HepG2 (cell line): Measurements from ENCODE around the gene ADARB2. TPM values are rescaled to one million over a fixed set of nuclear protein-coding genes. Genes with fewer than 3 reads are reported as not detected.

Source experiments
- ATAC-seq: fragments of 200-7000 bp; cut with Tn5 transposase; 3 replicates; pipeline ENCODE4 v1.9.1; 2020; ENCODE audit warnings: mild to moderate bottlenecking, moderate library complexity
- BruUV-seq: library from RNA; stranded (reverse); fragments of 400-500 nt; replicated peaks from 2 replicates; lab custom pipeline; 2021; lab: Mats Ljungman, UMichigan
- CTCF ChIA-PET: fragments of 300-600 bp; formaldehyde crosslinking; extraction: SDS; loops from one replicate; lab custom pipeline; 2021; ENCODE audit warnings: low total read pairs, inconsistent platforms, low intra/inter-chr PET ratio; lab: Yijun Ruan, JAX
- POLR2A ChIA-PET: fragments of 350-600 bp; sonication (Branson Sonifier 250); formaldehyde crosslinking; loops from one replicate; lab custom pipeline; 2020; ENCODE audit warnings: antibody characterized with exemption, inconsistent platforms; lab: Yijun Ruan, JAX
- DNase-seq: peaks from one replicate; pipeline ENCODE4 v3.0.0-alpha.2; 2015; ENCODE audit warnings: low spot score
- FAIRE-seq: peaks from 3 replicates; lab custom pipeline; 2011; peaks lifted over from hg19 to GRCh38; lab: Jason Lieb, UNC
- H2AFZ ChIP-seq: one replicate; pipeline ENCODE4 v1.6.1; 2011; ENCODE audit warnings: low read length, inconsistent platforms
- H3K27ac ChIP-seq: fragments of 300-600 bp; 3 replicates; pipeline ENCODE4 v1.8.0; 2011; ENCODE audit warnings: mixed run types, mild to moderate bottlenecking, mixed read lengths, low read length, inconsistent platforms; ENCODE audit not compliant: insufficient read depth; ENCODE audit errors: extremely low read length
- H3K27me3 ChIP-seq, 2 experiments: fragments of 200-600 bp in 1 of 2; 2 replicates in 1 of 2; 3 replicates in 1 of 2; pipeline versions ENCODE4 v1.6.0 to v1.8.0; 2011; ENCODE audit warnings: low read length in 2 of 2, mild to moderate bottlenecking in 2 of 2, moderate library complexity in 2 of 2, inconsistent platforms in 1 of 2; ENCODE audit not compliant: insufficient read depth in 2 of 2, control insufficient read depth in 1 of 2
- H3K36me3 ChIP-seq, 2 experiments: fragments of 200-600 bp in 1 of 2; replicated peaks in 1 of 2; 2 replicates in 1 of 2; 3 replicates in 1 of 2; pipeline versions ENCODE4 v1.5.1 to v1.8.0; 2011; ENCODE audit warnings: low read length in 2 of 2, inconsistent platforms in 1 of 2; ENCODE audit not compliant: insufficient read depth in 2 of 2, control insufficient read depth in 1 of 2
- H3K4me1 ChIP-seq: 2 replicates; pipeline ENCODE4 v1.5.1; 2012; ENCODE audit warnings: low read length, inconsistent platforms; ENCODE audit not compliant: insufficient read depth
- H3K4me2 ChIP-seq: 2 replicates; pipeline ENCODE4 v1.6.0; 2011; ENCODE audit warnings: low read depth, low read length, inconsistent platforms
- H3K4me3 ChIP-seq, 3 experiments: fragments of 200-600 bp in 1 of 3; sonication (generic), shearing (Covaris generic) in 1 of 3; replicated peaks in 1 of 3; 2 replicates each; pipeline ENCODE4 v1.5.1; 2011 to 2016; ENCODE audit warnings: low read length in 3 of 3, inconsistent platforms in 2 of 3, low read depth in 2 of 3, mild to moderate bottlenecking in 2 of 3, control low read depth in 1 of 3, mixed read lengths in 1 of 3; ENCODE audit not compliant: insufficient read depth in 1 of 3
- H3K79me2 ChIP-seq: one replicate; pipeline ENCODE4 v1.6.1; 2011; ENCODE audit warnings: low read length, inconsistent platforms; ENCODE audit not compliant: insufficient read depth
- H3K9ac ChIP-seq: 2 replicates; pipeline ENCODE4 v1.6.0; 2011; ENCODE audit warnings: mild to moderate bottlenecking, low read depth, low read length, inconsistent platforms; ENCODE audit not compliant: insufficient read depth
- H3K9me3 ChIP-seq: 2 replicates; pipeline ENCODE4 v1.5.1; 2012; ENCODE audit warnings: mild to moderate bottlenecking, low read length
- H4K20me1 ChIP-seq: 2 replicates; pipeline ENCODE4 v1.6.0; 2011; ENCODE audit warnings: inconsistent platforms, mild to moderate bottlenecking, low read length, moderate library complexity; ENCODE audit not compliant: insufficient read depth
- ZBTB3 ChIP-seq: sonication (generic); formaldehyde crosslinking; IDR thresholded peaks from 2 replicates; pipeline ENCODE4 v1.4.0; 2020; ENCODE audit warnings: low read depth, mild to moderate bottlenecking, moderate library complexity, missing genetic modification reagents, borderline replicate concordance
- WGBS: methylation state at CpG from one replicate; pipeline ENCODE4 v1.1.6; 2017; ENCODE audit warnings: low lambda C conversion rate; 5-methylcytosine and 5-hydroxymethylcytosine counted together
- in situ Hi-C: cut with HindIII; loops from 2 replicates; pipeline ENCODE4 v1.10.0; 2017; ENCODE audit warnings: low pct_unique_long_range_greater_than_20kb; ENCODE audit not compliant: extremely low pct_ligation_motif_present
- intact Hi-C: fragments of 100-400 bp; cut with micrococcal nuclease; formaldehyde crosslinking; loops from one replicate; pipeline ENCODE4 v1.10.0; 2022; ENCODE audit not compliant: unreplicated experiment
- polyA plus RNA-seq, 8 experiments: library from polyadenylated mRNA; depleted of rRNA in 3 of 8; stranded (reverse) in 7 of 8; unstranded in 1 of 8; fragments of >200 nt; fragmentation: Illumina TruSeq in 4 of 8; extraction: Trizol in 4 of 8; gene quantifications; 2 replicates each; pipeline versions ENCODE4 v1.2.1 to v1.2.3, GENCODE V29; 2011 to 2016; ENCODE audit warnings: low read depth in 4 of 8, missing spikeins in 1 of 8, mixed read lengths in 1 of 8; ENCODE audit not compliant: insufficient read depth in 1 of 8
- total RNA-seq, 5 experiments: library from RNA; depleted of rRNA; stranded (reverse); fragments of >200 nt; fragmentation: Illumina TruSeq; extraction: Trizol; gene quantifications; 2 replicates each; pipeline ENCODE4 v1.2.3, GENCODE V29; 2016; ENCODE audit warnings: low read depth in 1 of 5
- TF ChIP-seq, protein P1 (sequence below): IDR thresholded peaks from 2 replicates; pipeline ENCODE4 v1.6.1; 2016
- TF ChIP-seq, protein P2 (sequence below): sonication (generic); formaldehyde crosslinking; IDR thresholded peaks from 2 replicates; pipeline ENCODE4 v1.5.0; 2020; ENCODE audit warnings: missing genetic modification reagents
- TF ChIP-seq, protein P3 (sequence below): sonication (generic); formaldehyde crosslinking; IDR thresholded peaks from 2 replicates; pipeline ENCODE4 v1.5.0; 2020; ENCODE audit warnings: missing genetic modification reagents

ADARB2 gene
- total and polyA plus RNA-seq, 2 of the 13 experiments (the other 11 are each of a cell fraction or from before 2014, with no cell fraction given) = not detected

DNA sequence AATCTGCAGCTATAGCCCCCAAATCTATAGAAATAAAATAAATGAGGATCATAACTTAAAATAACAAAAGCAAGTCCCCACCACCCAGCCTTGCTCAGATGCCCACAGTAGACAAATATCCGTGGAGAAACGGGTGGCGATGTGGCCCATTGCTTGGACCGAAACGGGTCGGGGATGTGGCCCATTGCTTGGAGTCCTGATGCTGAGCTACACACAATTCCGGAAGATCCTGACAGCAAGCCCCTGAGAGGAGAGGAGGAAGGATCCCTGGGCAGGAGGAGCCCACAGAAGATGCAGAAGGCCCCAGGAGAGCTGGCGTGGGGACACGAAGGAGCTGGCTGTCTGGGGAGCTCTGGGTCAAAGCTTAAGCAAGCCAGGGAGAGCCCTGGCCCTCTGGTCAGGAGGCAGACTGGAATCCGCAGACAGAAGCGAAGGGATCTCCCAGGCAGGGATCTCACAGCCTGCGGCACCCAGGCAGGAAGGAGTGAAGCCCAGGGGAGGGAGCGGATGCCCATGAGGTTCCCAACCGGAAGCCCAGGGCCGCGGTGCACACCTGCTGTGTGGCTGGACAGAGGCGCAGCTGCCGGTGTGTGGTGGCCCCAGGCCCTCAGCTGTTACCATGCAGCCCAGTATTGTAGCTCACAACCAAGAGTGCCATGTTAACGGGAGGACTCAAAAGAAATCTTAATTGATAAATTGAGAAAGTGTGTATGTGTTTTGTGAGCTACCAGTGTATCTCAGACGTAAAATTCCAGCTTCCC lies 138.8 kb downstream of the ADARB2 start:
- H2AFZ ChIP-seq = no peak overlapping the region
- no peaks in the 10 kb centered on the region for H3K36me3 ChIP-seq
- BruUV-seq = no TSS peak
- DNase-seq (no peak), FAIRE-seq (no peak), ATAC-seq (no peak)
- ChIA-PET CTCF (no interaction called here), POLR2A (no interaction called here)
- no peak overlapping the region for H3K4me2 ChIP-seq
- no peaks in the 10 kb centered on the region for H3K79me2 ChIP-seq
- WGBS = 52% methylated on average over 16 of the region's 20 CpGs
- no peaks in the 10 kb centered on the region for H3K9me3 ChIP-seq
- peaks cover 4 to 34% of the 10 kb centered on the region in 2 experiments; a peak in 4 of 5 replicates for H3K27me3 ChIP-seq
- no peaks in the 10 kb centered on the region for H4K20me1 ChIP-seq
- TF ChIP-seq, protein P1, sequence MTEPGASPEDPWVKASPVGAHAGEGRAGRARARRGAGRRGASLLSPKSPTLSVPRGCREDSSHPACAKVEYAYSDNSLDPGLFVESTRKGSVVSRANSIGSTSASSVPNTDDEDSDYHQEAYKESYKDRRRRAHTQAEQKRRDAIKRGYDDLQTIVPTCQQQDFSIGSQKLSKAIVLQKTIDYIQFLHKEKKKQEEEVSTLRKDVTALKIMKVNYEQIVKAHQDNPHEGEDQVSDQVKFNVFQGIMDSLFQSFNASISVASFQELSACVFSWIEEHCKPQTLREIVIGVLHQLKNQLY (CRISPR knock-in tag) = no peak
- TF ChIP-seq, protein P2, sequence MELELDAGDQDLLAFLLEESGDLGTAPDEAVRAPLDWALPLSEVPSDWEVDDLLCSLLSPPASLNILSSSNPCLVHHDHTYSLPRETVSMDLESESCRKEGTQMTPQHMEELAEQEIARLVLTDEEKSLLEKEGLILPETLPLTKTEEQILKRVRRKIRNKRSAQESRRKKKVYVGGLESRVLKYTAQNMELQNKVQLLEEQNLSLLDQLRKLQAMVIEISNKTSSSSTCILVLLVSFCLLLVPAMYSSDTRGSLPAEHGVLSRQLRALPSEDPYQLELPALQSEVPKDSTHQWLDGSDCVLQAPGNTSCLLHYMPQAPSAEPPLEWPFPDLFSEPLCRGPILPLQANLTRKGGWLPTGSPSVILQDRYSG = no peak
- TF ChIP-seq ZBTB3 (CRISPR knock-in tag) = no peak
- TF ChIP-seq, protein P3, sequence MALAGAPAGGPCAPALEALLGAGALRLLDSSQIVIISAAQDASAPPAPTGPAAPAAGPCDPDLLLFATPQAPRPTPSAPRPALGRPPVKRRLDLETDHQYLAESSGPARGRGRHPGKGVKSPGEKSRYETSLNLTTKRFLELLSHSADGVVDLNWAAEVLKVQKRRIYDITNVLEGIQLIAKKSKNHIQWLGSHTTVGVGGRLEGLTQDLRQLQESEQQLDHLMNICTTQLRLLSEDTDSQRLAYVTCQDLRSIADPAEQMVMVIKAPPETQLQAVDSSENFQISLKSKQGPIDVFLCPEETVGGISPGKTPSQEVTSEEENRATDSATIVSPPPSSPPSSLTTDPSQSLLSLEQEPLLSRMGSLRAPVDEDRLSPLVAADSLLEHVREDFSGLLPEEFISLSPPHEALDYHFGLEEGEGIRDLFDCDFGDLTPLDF = no peak
- no peak overlapping the region for H3K4me3 ChIP-seq
- intact Hi-C loops = no loop called here
- no peak overlapping the region for H3K27ac ChIP-seq
- no peaks in the 10 kb centered on the region for H3K4me1 ChIP-seq
- H3K9ac ChIP-seq = no peak overlapping the region
- in situ Hi-C loops = no loop called here
